Measurements from ENCODE around the gene KMO.

KMO gene

GRCh38 chr1:241591317-241591716, 59.1 kb downstream of the KMO start:
- Histone ChIP-seq H3K4me2 (ENCODE audit: insufficient read depth, low read length) (no peak overlapping the region), H3K79me2 (ENCODE audit: insufficient read depth, low read length) (no peaks in the 10 kb centered on the region), H3K27me3 (ENCODE audit: insufficient read depth, low read length, poor library complexity) (no peaks in the 10 kb centered on the region), H3K9me3 (ENCODE audit: insufficient read depth, low read length, severe bottlenecking) (no peaks in the 10 kb centered on the region), H4K20me1 (ENCODE audit: insufficient read depth, low read length) (no peaks in the 10 kb centered on the region), H2AFZ (ENCODE audit: low read depth, low read length) (no peak overlapping the region), H3K27ac (ENCODE audit: low read length) (no peak overlapping the region), H3K4me1 (ENCODE audit: insufficient read depth, low read length) (no peaks in the 10 kb centered on the region), H3K4me3 (ENCODE audit: low read depth in 1 of 2, low read length in 2 of 2) (no peak overlapping the region), H3K36me3 (ENCODE audit: insufficient read depth, low read length) (no peaks in the 10 kb centered on the region), H3K9ac (ENCODE audit: low read depth, low read length) (no peak overlapping the region)
- TF ChIP-seq, protein P1, sequence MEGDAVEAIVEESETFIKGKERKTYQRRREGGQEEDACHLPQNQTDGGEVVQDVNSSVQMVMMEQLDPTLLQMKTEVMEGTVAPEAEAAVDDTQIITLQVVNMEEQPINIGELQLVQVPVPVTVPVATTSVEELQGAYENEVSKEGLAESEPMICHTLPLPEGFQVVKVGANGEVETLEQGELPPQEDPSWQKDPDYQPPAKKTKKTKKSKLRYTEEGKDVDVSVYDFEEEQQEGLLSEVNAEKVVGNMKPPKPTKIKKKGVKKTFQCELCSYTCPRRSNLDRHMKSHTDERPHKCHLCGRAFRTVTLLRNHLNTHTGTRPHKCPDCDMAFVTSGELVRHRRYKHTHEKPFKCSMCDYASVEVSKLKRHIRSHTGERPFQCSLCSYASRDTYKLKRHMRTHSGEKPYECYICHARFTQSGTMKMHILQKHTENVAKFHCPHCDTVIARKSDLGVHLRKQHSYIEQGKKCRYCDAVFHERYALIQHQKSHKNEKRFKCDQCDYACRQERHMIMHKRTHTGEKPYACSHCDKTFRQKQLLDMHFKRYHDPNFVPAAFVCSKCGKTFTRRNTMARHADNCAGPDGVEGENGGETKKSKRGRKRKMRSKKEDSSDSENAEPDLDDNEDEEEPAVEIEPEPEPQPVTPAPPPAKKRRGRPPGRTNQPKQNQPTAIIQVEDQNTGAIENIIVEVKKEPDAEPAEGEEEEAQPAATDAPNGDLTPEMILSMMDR (IDR thresholded peaks at IDR 0.05; ENCODE audit: borderline replicate concordance, extremely low read depth, low read length, poor library complexity, severe bottlenecking) = no peak
- no peak for TF ChIP-seq EZH2 (IDR thresholded peaks at IDR 0.05; ENCODE audit: borderline replicate concordance, low read depth, low read length, severe bottlenecking)
- ATAC-seq (ENCODE audit: insufficient read depth, low read depth) (no peak), DNase-seq (no peak)

GRCh38 chr1:241591736-241592135, 59.6 kb downstream of the KMO start:
- no peaks in the 10 kb centered on the region for H3K9me3 ChIP-seq (ENCODE audit: insufficient read depth, low read length, severe bottlenecking)
- DNase-seq (no peak), ATAC-seq (ENCODE audit: insufficient read depth, low read depth) (no peak)
- H3K36me3 ChIP-seq (ENCODE audit: insufficient read depth, low read length) = no peaks in the 10 kb centered on the region
- H3K9ac ChIP-seq (ENCODE audit: low read depth, low read length) = no peak overlapping the region
- no peaks in the 10 kb centered on the region for H4K20me1 ChIP-seq (ENCODE audit: insufficient read depth, low read length)
- no peak overlapping the region for H3K4me3 ChIP-seq (ENCODE audit: low read depth in 1 of 2, low read length in 2 of 2)
- H3K27ac ChIP-seq (ENCODE audit: low read length) = no peak overlapping the region
- H3K4me1 ChIP-seq (ENCODE audit: insufficient read depth, low read length) = no peaks in the 10 kb centered on the region
- H3K27me3 ChIP-seq (ENCODE audit: insufficient read depth, low read length, poor library complexity) = no peaks in the 10 kb centered on the region
- TF ChIP-seq, protein P1 (IDR thresholded peaks at IDR 0.05; ENCODE audit: borderline replicate concordance, extremely low read depth, low read length, poor library complexity, severe bottlenecking) = no peak
- TF ChIP-seq EZH2 (IDR thresholded peaks at IDR 0.05; ENCODE audit: borderline replicate concordance, low read depth, low read length, severe bottlenecking) = no peak
- no peak overlapping the region for H2AFZ ChIP-seq (ENCODE audit: low read depth, low read length)
- no peak overlapping the region for H3K4me2 ChIP-seq (ENCODE audit: insufficient read depth, low read length)
- H3K79me2 ChIP-seq (ENCODE audit: insufficient read depth, low read length) = no peaks in the 10 kb centered on the region

DNA sequence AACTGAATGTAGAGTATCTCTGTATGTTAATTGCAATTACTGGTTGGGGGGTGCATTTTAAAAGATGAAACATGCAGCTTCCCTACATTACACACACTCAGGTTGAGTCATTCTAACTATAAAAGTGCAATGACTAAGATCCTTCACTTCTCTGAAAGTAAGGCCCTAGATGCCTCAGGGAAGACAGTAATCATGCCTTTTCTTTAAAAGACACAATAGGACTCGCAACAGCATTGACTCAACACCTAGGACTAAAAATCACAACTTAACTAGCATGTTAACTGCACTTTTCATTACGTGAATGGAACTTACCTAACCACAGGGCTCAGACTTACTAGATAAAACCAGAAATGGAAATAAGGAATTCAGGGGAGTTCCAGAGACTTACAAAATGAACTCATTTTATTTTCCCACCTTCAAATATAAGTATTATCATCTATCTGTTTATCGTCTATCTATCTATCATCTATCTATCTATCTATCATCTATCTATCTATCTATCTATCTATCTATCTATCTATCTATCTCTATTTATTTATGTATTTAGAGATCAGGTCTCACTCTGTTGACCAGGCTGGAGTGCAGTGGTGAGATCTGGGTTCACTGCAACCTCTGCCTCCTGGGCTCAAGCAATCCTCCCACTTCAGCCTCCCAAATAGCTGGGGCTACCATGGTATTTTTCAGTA, 60.2 kb downstream of the KMO start:
- no peak for ATAC-seq (ENCODE audit: insufficient read depth, low read depth)
- H3K36me3 ChIP-seq (ENCODE audit: insufficient read depth, low read length) = no peaks in the 10 kb centered on the region

More for the DNA sequence above, 60.2 kb downstream of the KMO start:
- Histone ChIP-seq H3K79me2 (ENCODE audit: insufficient read depth, low read length) (no peaks in the 10 kb centered on the region), H4K20me1 (ENCODE audit: insufficient read depth, low read length) (no peaks in the 10 kb centered on the region), H2AFZ (ENCODE audit: low read depth, low read length) (no peak overlapping the region), H3K27me3 (ENCODE audit: insufficient read depth, low read length, poor library complexity) (no peaks in the 10 kb centered on the region), H3K27ac (ENCODE audit: low read length) (no peak overlapping the region), H3K4me3 (ENCODE audit: low read depth in 1 of 2, low read length in 2 of 2) (no peak overlapping the region), H3K9me3 (ENCODE audit: insufficient read depth, low read length, severe bottlenecking) (no peaks in the 10 kb centered on the region), H3K9ac (ENCODE audit: low read depth, low read length) (no peak overlapping the region), H3K4me2 (ENCODE audit: insufficient read depth, low read length) (no peak overlapping the region), H3K4me1 (ENCODE audit: insufficient read depth, low read length) (no peaks in the 10 kb centered on the region)
- DNase-seq = no peak
- no peak for TF ChIP-seq EZH2 (IDR thresholded peaks at IDR 0.05; ENCODE audit: borderline replicate concordance, low read depth, low read length, severe bottlenecking)
- TF ChIP-seq, protein P1 (IDR thresholded peaks at IDR 0.05; ENCODE audit: borderline replicate concordance, extremely low read depth, low read length, poor library complexity, severe bottlenecking) = no peak

All from DND-41 (cell line).